Measurements from ENCODE around the gene PARVG. TPM values are rescaled to one million over a fixed set of nuclear protein-coding genes. Genes with fewer than 3 reads are reported as not detected.

Gene PARVG
- total RNA-seq: not detected in 2 replicates

GRCh38 chr22:44180706-44181032, at the start of gene PARVG:
Gene PARVG (plus strand): TSS chr22:44180925. CDS start chr22:44183330, 2,405 bp downstream.

Other genes with a start within 250 kb of the PARVG start
- 29.5 and 39.0 TPM in 2 replicates for gene SAMM50, start 225.5 kb upstream of the PARVG start, total RNA-seq
- 34.4 and 43.6 TPM in 2 replicates for gene PARVB, start 156.6 kb upstream of the PARVG start, total RNA-seq
- 2.1 and 3.4 TPM in 2 replicates for gene SHISAL1, start 132.0 kb downstream of the PARVG start, total RNA-seq

Measured in hair follicle dermal papilla cell (primary cell).